SK-N-SH treated with all-trans-retinoic acid at 6 μM for 48 hours (cell line): ENCODE measurements around the gene SDC4.

Source experiments
- ATAC-seq: fragments of 200-7000 bp; cut with Tn5 transposase; 3 replicates; pipeline ENCODE4 v1.9.1; 2020; ENCODE audit warnings: mild to moderate bottlenecking, moderate library complexity
- ARNTL ChIP-seq: fragments of 450-650 bp; formaldehyde crosslinking; IDR thresholded peaks from 2 replicates; pipeline ENCODE4 v1.5.0; 2020; ENCODE audit warnings: low read depth, mild to moderate bottlenecking, moderate library complexity, borderline replicate concordance
- BACH2 ChIP-seq: fragments of 250-450 bp; sonication (Bioruptor Pico); IDR thresholded peaks from 2 replicates; pipeline ENCODE4 v1.9.0; 2021; ENCODE audit warnings: mild to moderate bottlenecking, borderline replicate concordance
- CREB5 ChIP-seq: fragments of 250-450 bp; sonication (Bioruptor Pico); IDR thresholded peaks from 2 replicates; pipeline ENCODE4 v1.5.1; 2020; ENCODE audit warnings: low read depth, mild to moderate bottlenecking, moderate library complexity
- CSDC2 ChIP-seq: fragments of 250-450 bp; sonication (Bioruptor Pico); IDR thresholded peaks from 2 replicates; pipeline ENCODE4 v1.5.0; 2020; ENCODE audit warnings: mild to moderate bottlenecking, moderate library complexity
- ESRRG ChIP-seq: fragments of 250-450 bp; sonication (Bioruptor Pico); IDR thresholded peaks from 2 replicates; pipeline ENCODE4 v1.6.1; 2021; ENCODE audit warnings: mild to moderate bottlenecking
- GLIS3 ChIP-seq: fragments of 250-450 bp; sonication (Bioruptor Pico); IDR thresholded peaks from 2 replicates; pipeline ENCODE4 v1.5.0; 2020; ENCODE audit warnings: mild to moderate bottlenecking, moderate library complexity
- ISL1 ChIP-seq: fragments of 250-450 bp; sonication (Bioruptor Pico); IDR thresholded peaks from 2 replicates; pipeline ENCODE4 v2.1.2; 2022; ENCODE audit warnings: mild to moderate bottlenecking, moderate library complexity
- OSR1 ChIP-seq: fragments of 250-450 bp; sonication (Bioruptor Pico); IDR thresholded peaks from 2 replicates; pipeline ENCODE4 v1.8.0; 2022; ENCODE audit warnings: moderate library complexity, mild to moderate bottlenecking, inconsistent platforms
- PPARA ChIP-seq: fragments of 250-450 bp; sonication (Bioruptor Pico); IDR thresholded peaks from 2 replicates; pipeline ENCODE4 v1.5.0; 2020; ENCODE audit warnings: mild to moderate bottlenecking, borderline replicate concordance
- RARB ChIP-seq: fragments of 250-450 bp; sonication (Bioruptor Pico); IDR thresholded peaks from 2 replicates; pipeline ENCODE4 v1.8.0; 2021; ENCODE audit warnings: mild to moderate bottlenecking, moderate library complexity
- SNAI2 ChIP-seq: fragments of 250-450 bp; sonication (Bioruptor Pico); IDR thresholded peaks from 2 replicates; pipeline ENCODE4 v1.5.0; 2020; ENCODE audit warnings: mild to moderate bottlenecking, moderate library complexity
- TCF4 ChIP-seq: fragments of 250-450 bp; sonication (Bioruptor Pico); IDR thresholded peaks from 2 replicates; pipeline ENCODE4 v1.8.0; 2021; ENCODE audit warnings: mild to moderate bottlenecking, moderate library complexity, borderline replicate concordance
- TOX ChIP-seq: fragments of 250-450 bp; sonication (Bioruptor Pico); IDR thresholded peaks from 2 replicates; pipeline ENCODE4 v1.8.0; 2021; ENCODE audit warnings: mild to moderate bottlenecking, moderate library complexity, borderline replicate concordance
- ZC3H10 ChIP-seq: fragments of 250-450 bp; sonication (Bioruptor Pico); IDR thresholded peaks from 2 replicates; pipeline ENCODE4 v1.5.1; 2021; ENCODE audit warnings: mild to moderate bottlenecking, moderate library complexity
- ZFP30 ChIP-seq: fragments of 450-650 bp; formaldehyde crosslinking; IDR thresholded peaks from 2 replicates; pipeline ENCODE4 v1.5.0; 2022; ENCODE audit warnings: mild to moderate bottlenecking, moderate library complexity
- TF ChIP-seq, protein P1 (sequence below): fragments of 250-450 bp; sonication (Bioruptor Pico); IDR thresholded peaks from 2 replicates; pipeline ENCODE4 v1.5.0; 2020; ENCODE audit warnings: mild to moderate bottlenecking, moderate library complexity
- TF ChIP-seq, protein P2 (sequence below): fragments of 250-450 bp; sonication (Bioruptor Pico); IDR thresholded peaks from 2 replicates; pipeline ENCODE4 v1.8.0; 2020; ENCODE audit warnings: mild to moderate bottlenecking, moderate library complexity, borderline replicate concordance
- TF ChIP-seq, protein P3 (sequence below): fragments of 250-450 bp; sonication (Bioruptor Pico); IDR thresholded peaks from 2 replicates; pipeline ENCODE4 v1.5.1; 2021; ENCODE audit warnings: mild to moderate bottlenecking, moderate library complexity
- TF ChIP-seq, protein P4 (sequence below): fragments of 250-450 bp; sonication (Bioruptor Pico); IDR thresholded peaks from 2 replicates; pipeline ENCODE4 v1.8.0; 2021; ENCODE audit warnings: low read depth, mild to moderate bottlenecking, moderate library complexity, borderline replicate concordance

SDC4 gene

GRCh38 chr20:45341579-45341938, 6.7 kb downstream of the SDC4 start:
- TF ChIP-seq, protein P1, sequence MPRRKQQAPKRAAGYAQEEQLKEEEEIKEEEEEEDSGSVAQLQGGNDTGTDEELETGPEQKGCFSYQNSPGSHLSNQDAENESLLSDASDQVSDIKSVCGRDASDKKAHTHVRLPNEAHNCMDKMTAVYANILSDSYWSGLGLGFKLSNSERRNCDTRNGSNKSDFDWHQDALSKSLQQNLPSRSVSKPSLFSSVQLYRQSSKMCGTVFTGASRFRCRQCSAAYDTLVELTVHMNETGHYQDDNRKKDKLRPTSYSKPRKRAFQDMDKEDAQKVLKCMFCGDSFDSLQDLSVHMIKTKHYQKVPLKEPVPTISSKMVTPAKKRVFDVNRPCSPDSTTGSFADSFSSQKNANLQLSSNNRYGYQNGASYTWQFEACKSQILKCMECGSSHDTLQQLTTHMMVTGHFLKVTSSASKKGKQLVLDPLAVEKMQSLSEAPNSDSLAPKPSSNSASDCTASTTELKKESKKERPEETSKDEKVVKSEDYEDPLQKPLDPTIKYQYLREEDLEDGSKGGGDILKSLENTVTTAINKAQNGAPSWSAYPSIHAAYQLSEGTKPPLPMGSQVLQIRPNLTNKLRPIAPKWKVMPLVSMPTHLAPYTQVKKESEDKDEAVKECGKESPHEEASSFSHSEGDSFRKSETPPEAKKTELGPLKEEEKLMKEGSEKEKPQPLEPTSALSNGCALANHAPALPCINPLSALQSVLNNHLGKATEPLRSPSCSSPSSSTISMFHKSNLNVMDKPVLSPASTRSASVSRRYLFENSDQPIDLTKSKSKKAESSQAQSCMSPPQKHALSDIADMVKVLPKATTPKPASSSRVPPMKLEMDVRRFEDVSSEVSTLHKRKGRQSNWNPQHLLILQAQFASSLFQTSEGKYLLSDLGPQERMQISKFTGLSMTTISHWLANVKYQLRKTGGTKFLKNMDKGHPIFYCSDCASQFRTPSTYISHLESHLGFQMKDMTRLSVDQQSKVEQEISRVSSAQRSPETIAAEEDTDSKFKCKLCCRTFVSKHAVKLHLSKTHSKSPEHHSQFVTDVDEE (CRISPR knock-in tag): no peak
- TF ChIP-seq ESRRG (CRISPR knock-in tag) (no peak), GLIS3 (CRISPR knock-in tag) (no peak)
- no peak for ATAC-seq

DNA sequence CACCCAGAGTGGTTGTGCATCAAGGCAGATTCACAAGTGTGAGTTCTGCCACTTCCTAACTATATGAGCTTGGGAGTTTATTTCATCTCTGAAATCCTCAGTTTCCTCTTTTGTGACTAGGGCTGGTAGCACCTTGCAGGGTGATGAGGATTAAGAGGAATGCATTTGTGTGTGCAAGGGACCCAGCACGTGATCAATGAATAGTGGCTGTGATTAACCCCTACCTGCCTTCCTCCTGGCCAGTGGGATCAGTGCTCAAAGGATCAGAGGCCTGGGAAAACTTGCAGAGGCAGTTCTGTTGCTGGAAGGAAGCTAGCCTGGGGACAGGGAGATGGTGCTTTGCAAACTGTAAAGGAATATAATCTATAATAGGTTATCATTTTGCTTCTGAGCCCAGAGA, 7.3 kb downstream of the SDC4 start:
- TF ChIP-seq, protein P2, sequence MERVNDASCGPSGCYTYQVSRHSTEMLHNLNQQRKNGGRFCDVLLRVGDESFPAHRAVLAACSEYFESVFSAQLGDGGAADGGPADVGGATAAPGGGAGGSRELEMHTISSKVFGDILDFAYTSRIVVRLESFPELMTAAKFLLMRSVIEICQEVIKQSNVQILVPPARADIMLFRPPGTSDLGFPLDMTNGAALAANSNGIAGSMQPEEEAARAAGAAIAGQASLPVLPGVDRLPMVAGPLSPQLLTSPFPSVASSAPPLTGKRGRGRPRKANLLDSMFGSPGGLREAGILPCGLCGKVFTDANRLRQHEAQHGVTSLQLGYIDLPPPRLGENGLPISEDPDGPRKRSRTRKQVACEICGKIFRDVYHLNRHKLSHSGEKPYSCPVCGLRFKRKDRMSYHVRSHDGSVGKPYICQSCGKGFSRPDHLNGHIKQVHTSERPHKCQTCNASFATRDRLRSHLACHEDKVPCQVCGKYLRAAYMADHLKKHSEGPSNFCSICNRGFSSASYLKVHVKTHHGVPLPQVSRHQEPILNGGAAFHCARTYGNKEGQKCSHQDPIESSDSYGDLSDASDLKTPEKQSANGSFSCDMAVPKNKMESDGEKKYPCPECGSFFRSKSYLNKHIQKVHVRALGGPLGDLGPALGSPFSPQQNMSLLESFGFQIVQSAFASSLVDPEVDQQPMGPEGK (CRISPR knock-in tag): no peak
- TF ChIP-seq RARB (no peak), OSR1 (CRISPR knock-in tag) (no peak)
- no peak for ATAC-seq

DNA sequence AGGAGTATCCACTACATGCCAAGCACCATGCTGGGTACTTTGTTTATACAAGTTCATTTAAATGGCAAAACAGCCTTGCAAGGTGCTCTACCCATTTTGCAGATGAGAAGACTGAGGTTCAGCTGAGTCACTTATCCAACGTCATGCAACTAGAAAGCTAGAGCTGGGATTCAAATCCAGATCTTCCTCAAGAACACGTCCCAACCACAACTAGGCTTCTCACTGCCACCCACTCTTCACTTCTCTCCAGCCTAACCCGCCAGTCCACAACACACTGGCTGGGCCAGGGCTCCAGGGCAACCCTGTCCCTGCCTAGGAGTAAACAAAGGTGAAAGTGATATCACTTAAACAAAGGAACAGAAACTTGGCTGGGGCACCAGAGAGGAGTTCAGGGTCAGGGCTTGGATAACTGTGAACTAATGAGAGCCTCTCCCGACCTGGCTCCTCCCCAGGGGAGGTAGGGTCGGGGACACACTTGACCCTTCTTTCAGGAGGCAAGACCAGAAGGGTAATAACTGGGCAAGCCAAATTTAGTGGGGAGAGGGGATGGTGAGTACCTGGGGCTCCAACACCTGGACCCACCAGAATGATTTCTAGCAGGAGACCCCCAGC, 7.9 kb downstream of the SDC4 start:
- TF ChIP-seq, protein P3, sequence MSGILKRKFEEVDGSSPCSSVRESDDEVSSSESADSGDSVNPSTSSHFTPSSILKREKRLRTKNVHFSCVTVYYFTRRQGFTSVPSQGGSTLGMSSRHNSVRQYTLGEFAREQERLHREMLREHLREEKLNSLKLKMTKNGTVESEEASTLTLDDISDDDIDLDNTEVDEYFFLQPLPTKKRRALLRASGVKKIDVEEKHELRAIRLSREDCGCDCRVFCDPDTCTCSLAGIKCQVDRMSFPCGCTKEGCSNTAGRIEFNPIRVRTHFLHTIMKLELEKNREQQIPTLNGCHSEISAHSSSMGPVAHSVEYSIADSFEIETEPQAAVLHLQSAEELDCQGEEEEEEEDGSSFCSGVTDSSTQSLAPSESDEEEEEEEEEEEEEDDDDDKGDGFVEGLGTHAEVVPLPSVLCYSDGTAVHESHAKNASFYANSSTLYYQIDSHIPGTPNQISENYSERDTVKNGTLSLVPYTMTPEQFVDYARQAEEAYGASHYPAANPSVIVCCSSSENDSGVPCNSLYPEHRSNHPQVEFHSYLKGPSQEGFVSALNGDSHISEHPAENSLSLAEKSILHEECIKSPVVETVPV (CRISPR knock-in tag): no peak
- TF ChIP-seq ZC3H10 (CRISPR knock-in tag): no peak
- TF ChIP-seq PPARA (CRISPR knock-in tag): no peak
- no peak for TF ChIP-seq CSDC2 (CRISPR knock-in tag)
- TF ChIP-seq, protein P1 (CRISPR knock-in tag): no peak
- TF ChIP-seq, protein P4, sequence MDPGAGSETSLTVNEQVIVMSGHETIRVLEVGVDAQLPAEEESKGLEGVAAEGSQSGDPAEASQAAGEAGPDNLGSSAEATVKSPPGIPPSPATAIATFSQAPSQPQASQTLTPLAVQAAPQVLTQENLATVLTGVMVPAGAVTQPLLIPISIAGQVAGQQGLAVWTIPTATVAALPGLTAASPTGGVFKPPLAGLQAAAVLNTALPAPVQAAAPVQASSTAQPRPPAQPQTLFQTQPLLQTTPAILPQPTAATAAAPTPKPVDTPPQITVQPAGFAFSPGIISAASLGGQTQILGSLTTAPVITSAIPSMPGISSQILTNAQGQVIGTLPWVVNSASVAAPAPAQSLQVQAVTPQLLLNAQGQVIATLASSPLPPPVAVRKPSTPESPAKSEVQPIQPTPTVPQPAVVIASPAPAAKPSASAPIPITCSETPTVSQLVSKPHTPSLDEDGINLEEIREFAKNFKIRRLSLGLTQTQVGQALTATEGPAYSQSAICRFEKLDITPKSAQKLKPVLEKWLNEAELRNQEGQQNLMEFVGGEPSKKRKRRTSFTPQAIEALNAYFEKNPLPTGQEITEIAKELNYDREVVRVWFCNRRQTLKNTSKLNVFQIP: no peak
- TF ChIP-seq ZFP30 (CRISPR knock-in tag): no peak
- TF ChIP-seq TCF4: no peak
- no peak for TF ChIP-seq BACH2 (CRISPR knock-in tag)
- TF ChIP-seq OSR1 (CRISPR knock-in tag): no peak
- TF ChIP-seq TOX (CRISPR knock-in tag): no peak
- TF ChIP-seq ISL1: no peak
- TF ChIP-seq, protein P2 (CRISPR knock-in tag): no peak
- TF ChIP-seq ARNTL (CRISPR knock-in tag): no peak
- TF ChIP-seq CREB5 (CRISPR knock-in tag): no peak
- TF ChIP-seq SNAI2 (CRISPR knock-in tag): no peak
- TF ChIP-seq, all 23 proteins: peak for 0
- no peak for ATAC-seq
